ENCODE results near the gene YKT6. TPM values are rescaled to one million over a fixed set of nuclear protein-coding genes. Genes with fewer than 3 reads are reported as not detected.
"Not testable (repeated sequence)": the region's sequence is repeated elsewhere in the genome, so short reads cannot be mapped to it uniquely, and the experiment has no call there.

YKT6 gene
- total RNA-seq, 4 donors from 2014 or later = 36.2 to 54.6 (median 43.6) TPM

- no peaks in the 10 kb centered on the region for H3K36me3 ChIP-seq
- peaks cover 0 to 13% (median 0%) of the 10 kb centered on the region in 4 donors for H3K9me3 ChIP-seq
- H3K27ac ChIP-seq = no peak overlapping the region
- DNase-seq (ENCODE audit: low spot score in 2 of 2) = no peak
- H3K4me1 ChIP-seq = no peaks in the 10 kb centered on the region
- 81 to 85% methylated on average over 6 of the region's 6 CpGs for WGBS, 2 donors
- H3K4me3 ChIP-seq = no peak overlapping the region
- H3K27me3 ChIP-seq = no peaks in the 10 kb centered on the region
- TF ChIP-seq POLR2A (IDR thresholded peaks at IDR 0.05) (no peak), EP300 (IDR thresholded peaks at IDR 0.05) (no peak)
- TF ChIP-seq, protein P1, sequence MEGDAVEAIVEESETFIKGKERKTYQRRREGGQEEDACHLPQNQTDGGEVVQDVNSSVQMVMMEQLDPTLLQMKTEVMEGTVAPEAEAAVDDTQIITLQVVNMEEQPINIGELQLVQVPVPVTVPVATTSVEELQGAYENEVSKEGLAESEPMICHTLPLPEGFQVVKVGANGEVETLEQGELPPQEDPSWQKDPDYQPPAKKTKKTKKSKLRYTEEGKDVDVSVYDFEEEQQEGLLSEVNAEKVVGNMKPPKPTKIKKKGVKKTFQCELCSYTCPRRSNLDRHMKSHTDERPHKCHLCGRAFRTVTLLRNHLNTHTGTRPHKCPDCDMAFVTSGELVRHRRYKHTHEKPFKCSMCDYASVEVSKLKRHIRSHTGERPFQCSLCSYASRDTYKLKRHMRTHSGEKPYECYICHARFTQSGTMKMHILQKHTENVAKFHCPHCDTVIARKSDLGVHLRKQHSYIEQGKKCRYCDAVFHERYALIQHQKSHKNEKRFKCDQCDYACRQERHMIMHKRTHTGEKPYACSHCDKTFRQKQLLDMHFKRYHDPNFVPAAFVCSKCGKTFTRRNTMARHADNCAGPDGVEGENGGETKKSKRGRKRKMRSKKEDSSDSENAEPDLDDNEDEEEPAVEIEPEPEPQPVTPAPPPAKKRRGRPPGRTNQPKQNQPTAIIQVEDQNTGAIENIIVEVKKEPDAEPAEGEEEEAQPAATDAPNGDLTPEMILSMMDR (IDR thresholded peaks at IDR 0.05) = no peak
Measured at GRCh38 chr7:44172803-44173424, 27.9 kb upstream of the YKT6 start.

DNA sequence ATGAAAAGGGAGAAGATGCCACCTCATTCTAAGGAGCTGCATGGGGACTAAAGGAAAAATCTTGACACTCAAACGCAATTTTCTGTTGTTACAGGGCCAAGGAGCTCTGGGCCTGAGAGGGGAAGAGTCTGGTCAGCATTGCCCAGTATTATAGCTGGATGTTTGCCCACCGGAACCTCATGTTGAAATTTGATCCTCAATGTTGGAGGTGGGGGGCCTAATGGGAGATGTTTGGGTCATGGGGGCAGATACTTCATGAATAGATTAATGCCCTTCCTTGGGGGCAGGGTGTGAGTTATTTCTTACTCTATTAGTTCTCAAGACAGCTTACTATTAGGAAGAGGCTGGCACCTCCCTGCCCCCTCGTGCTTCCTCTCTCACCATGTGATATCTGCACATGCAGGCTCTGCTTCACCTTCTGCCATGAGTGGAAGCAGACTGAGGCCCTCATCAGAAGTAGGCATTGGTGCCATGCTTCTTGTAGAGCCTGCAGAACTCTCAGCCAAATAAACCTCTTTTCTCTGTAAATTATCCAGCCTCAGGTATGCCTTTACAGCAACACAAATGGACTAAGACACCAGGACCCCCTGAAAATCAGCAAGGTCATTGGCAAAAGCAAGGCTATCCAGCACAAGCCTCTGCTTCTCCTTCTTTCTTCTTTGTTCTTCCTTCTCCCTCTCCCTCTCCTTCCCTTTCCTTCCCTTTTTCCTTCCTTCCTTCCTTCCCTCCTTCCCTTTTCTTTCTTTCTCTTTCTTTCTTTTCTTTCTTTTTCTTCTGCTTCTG is 26.7 kb upstream of the YKT6 start:
- TF ChIP-seq POLR2A (IDR thresholded peaks at IDR 0.05) (no peak), EP300 (IDR thresholded peaks at IDR 0.05) (no peak)
- TF ChIP-seq, protein P1 (IDR thresholded peaks at IDR 0.05) = no peak
- 45 to 52% methylated on average over 3 of the region's 3 CpGs for WGBS, 2 donors
- no peak overlapping the region for H3K27ac ChIP-seq
- no peaks in the 10 kb centered on the region for H3K36me3 ChIP-seq
- no peaks in the 10 kb centered on the region for H3K4me1 ChIP-seq
- no peak for DNase-seq (ENCODE audit: low spot score in 2 of 2)
- no peak overlapping the region for H3K4me3 ChIP-seq
- peaks cover 0 to 13% (median 0%) of the 10 kb centered on the region in 4 donors for H3K9me3 ChIP-seq
- no peaks in the 10 kb centered on the region for H3K27me3 ChIP-seq

GRCh38 chr7:44174694-44174948 is 26.2 kb upstream of the YKT6 start:
- H3K27me3 ChIP-seq; DNase-seq (ENCODE audit: low spot score in 2 of 2); H3K36me3 ChIP-seq; H3K4me1 ChIP-seq; H3K4me3 ChIP-seq; H3K27ac ChIP-seq: not testable (repeated sequence)
- peaks cover 0 to 13% (median 0%) of the 10 kb centered on the region in 4 donors for H3K9me3 ChIP-seq
- WGBS, 2 donors = 65 to 71% methylated on average over 1 of the region's 1 CpG

- Histone ChIP-seq H3K9me3 (peaks cover 0 to 13% (median 0%) of the 10 kb centered on the region in 4 donors), H3K36me3 (no peaks in the 10 kb centered on the region), H3K27ac (no peak overlapping the region), H3K4me3 (no peak overlapping the region), H3K27me3 (no peaks in the 10 kb centered on the region), H3K4me1 (no peaks in the 10 kb centered on the region)
- 79 to 84% methylated on average over 3 of the region's 3 CpGs for WGBS, 2 donors
- no peak for TF ChIP-seq POLR2A (IDR thresholded peaks at IDR 0.05)
- TF ChIP-seq, protein P1 (IDR thresholded peaks at IDR 0.05) = no peak
- TF ChIP-seq EP300 (IDR thresholded peaks at IDR 0.05) = no peak
- DNase-seq (ENCODE audit: low spot score in 2 of 2) = no peak
Measured at GRCh38 chr7:44175730-44176129, 25.0 kb upstream of the YKT6 start.

DNA sequence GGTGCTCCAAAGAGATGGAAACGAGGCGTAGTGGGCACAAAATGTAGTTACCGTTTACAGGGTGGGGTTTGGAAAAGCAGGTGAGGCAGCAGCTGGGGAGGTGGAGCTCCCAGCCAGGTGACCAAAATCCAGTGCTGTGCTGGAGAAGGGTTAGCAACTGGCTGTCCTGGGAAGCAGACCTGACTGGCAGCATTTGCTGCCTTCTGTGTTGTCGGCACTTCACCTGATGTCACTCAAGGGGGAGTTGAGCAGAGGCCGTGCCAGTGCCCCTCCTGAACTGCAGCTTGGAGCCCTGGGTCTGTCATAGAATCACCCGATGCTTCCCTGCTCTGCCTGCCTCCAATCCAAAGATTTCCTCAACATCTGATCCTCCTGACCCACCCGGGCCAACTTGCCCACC is 24.3 kb upstream of the YKT6 start:
- H3K27ac ChIP-seq = no peak overlapping the region
- no peaks in the 10 kb centered on the region for H3K27me3 ChIP-seq
- TF ChIP-seq EP300 (IDR thresholded peaks at IDR 0.05) = no peak
- TF ChIP-seq, protein P1 (IDR thresholded peaks at IDR 0.05) = no peak
- no peak for TF ChIP-seq POLR2A (IDR thresholded peaks at IDR 0.05)
- peaks cover 0 to 7% (median 0%) of the 10 kb centered on the region in 4 donors for H3K9me3 ChIP-seq
- no peaks in the 10 kb centered on the region for H3K4me1 ChIP-seq
- H3K36me3 ChIP-seq = no peaks in the 10 kb centered on the region
- no peak for DNase-seq (ENCODE audit: low spot score in 2 of 2)
- WGBS, 2 donors = 72 to 77% methylated on average over 7 of the region's 7 CpGs
- H3K4me3 ChIP-seq = no peak overlapping the region

Data from tibial nerve (tissue), 4 donors.